Gastrocnemius medialis (tissue), 4 donors: ENCODE results near the gene KCNQ5.

Experiments used
- CTCF ChIP-seq, 5 experiments: fragments of 450-650 bp in 3 of 5; fragments of 200-600 bp in 2 of 5; sonication (generic) in 2 of 5; IDR thresholded peaks in 4 of 5; conservative IDR thresholded peaks in 1 of 5; 1 replicate in 4 of 5; 2 replicates in 1 of 5; pipeline ENCODE4 v1.5.1; 2016 to 2019; ENCODE audit warnings: antibody characterized with exemption in 5 of 5, mild to moderate bottlenecking in 3 of 5, moderate library complexity in 3 of 5
- POLR2A ChIP-seq, 2 donors: fragments of 450-650 bp; IDR thresholded peaks; one replicate each; pipeline ENCODE4 v1.6.1; 2017; ENCODE audit warnings: antibody characterized with exemption in 2 of 2, mild to moderate bottlenecking in 2 of 2, moderate library complexity in 2 of 2

- TF ChIP-seq POLR2A (IDR thresholded peaks at IDR 0.05) = no peak
- TF ChIP-seq CTCF (IDR thresholded peaks at IDR 0.05 in 4 of 5, conservative IDR thresholded peaks at IDR 0.05 in 1 of 5) = no peak
These were observed 243.6 kb downstream of the KCNQ5 start for GRCh38 chr6:72865467-72865866.
